GM21423 (cell line): ENCODE data around the gene OR2F2.

Experiments used
- ATAC-seq: cut with Tn5 transposase; IDR thresholded peaks from one replicate; pipeline ENCODE4 v1.9.1; 2021; ENCODE audit warnings: mild to moderate bottlenecking, moderate library complexity; ENCODE audit not compliant: unreplicated experiment

OR2F2 gene

GRCh38 chr7:143975617-143976016 is 40.6 kb downstream of the OR2F2 start:
- ATAC-seq = no peak

- no peak for ATAC-seq
Measured at GRCh38 chr7:143978585-143978984, 43.6 kb downstream of the OR2F2 start.

- ATAC-seq = no peak
Measured at GRCh38 chr7:143979359-143979758, 44.3 kb downstream of the OR2F2 start.

GRCh38 chr7:143979998-143980397 is 45.0 kb downstream of the OR2F2 start:
- ATAC-seq = no peak

GRCh38 chr7:143980746-143981510 is 45.9 kb downstream of the OR2F2 start:
- ATAC-seq = no peak

- no peak for ATAC-seq
Measured at GRCh38 chr7:143983960-143984359, 48.9 kb downstream of the OR2F2 start.
